NCI-H2171 treated with DMSO at 0.1 percent for 48 hours (cell line): ENCODE data around the gene ADCYAP1R1.

ENCODE experiments used
- DNase-seq: peaks from one replicate; lab custom pipeline; 2025; lab: John Stamatoyannopoulos, UW

ADCYAP1R1 gene

GRCh38 chr7:31087351-31087750, 35.2 kb downstream of the ADCYAP1R1 start:
- DNase-seq, result no peak

- DNase-seq, result no peak
Measured at GRCh38 chr7:31091924-31092434, 39.9 kb downstream of the ADCYAP1R1 start.

- DNase-seq, result no peak
Measured at GRCh38 chr7:31092606-31093005, 40.5 kb downstream of the ADCYAP1R1 start.

- no peak for DNase-seq
Measured at GRCh38 chr7:31093282-31093681, 41.2 kb downstream of the ADCYAP1R1 start.

GRCh38 chr7:31094271-31094670, 42.2 kb downstream of the ADCYAP1R1 start:
- DNase-seq, result no peak

GRCh38 chr7:31095286-31096197, 43.4 kb downstream of the ADCYAP1R1 start:
- no peak for DNase-seq

- no peak for DNase-seq
Measured at GRCh38 chr7:31096198-31096876, 44.2 kb downstream of the ADCYAP1R1 start.

- DNase-seq, result no peak
Measured at GRCh38 chr7:31096877-31097258, 44.8 kb downstream of the ADCYAP1R1 start.

- no peak for DNase-seq
Measured at GRCh38 chr7:31098642-31099360, 46.7 kb downstream of the ADCYAP1R1 start.

GRCh38 chr7:31099451-31100444, 47.6 kb downstream of the ADCYAP1R1 start:
- no peak for DNase-seq

GRCh38 chr7:31100445-31100844, 48.3 kb downstream of the ADCYAP1R1 start:
- DNase-seq, result no peak

- DNase-seq, result no peak
Measured at GRCh38 chr7:31100871-31101270, 48.8 kb downstream of the ADCYAP1R1 start.

- no peak for DNase-seq
Measured at GRCh38 chr7:31101544-31101943, 49.4 kb downstream of the ADCYAP1R1 start.

- no peak for DNase-seq
Measured at GRCh38 chr7:31102151-31102972, 50.3 kb downstream of the ADCYAP1R1 start.

GRCh38 chr7:31102973-31103850, 51.1 kb downstream of the ADCYAP1R1 start:
- DNase-seq, result no peak

- no peak for DNase-seq
Measured at GRCh38 chr7:31104361-31105255, 52.5 kb downstream of the ADCYAP1R1 start.

- DNase-seq, result no peak
Measured at GRCh38 chr7:31105256-31105950, 53.3 kb downstream of the ADCYAP1R1 start.
